AG08396 (cell line): ENCODE data around the gene OPN1MW3.
"Not testable (repeated sequence)": the region's sequence is repeated elsewhere in the genome, so short reads cannot be mapped to it uniquely, and the experiment has no call there.

Experiments used
- DNase-seq: peaks from one replicate; pipeline ENCODE4 v3.0.0; 2012; ENCODE audit warnings: low spot score, mixed read lengths

OPN1MW3 gene

GRCh38 chrX:154296731-154297130 is 39.3 kb downstream of the OPN1MW3 start:
- DNase-seq: no peak

GRCh38 chrX:154298312-154298711 is 40.9 kb downstream of the OPN1MW3 start:
- DNase-seq: no peak

- DNase-seq: no peak
Observed at GRCh38 chrX:154300816-154301215, 43.4 kb downstream of the OPN1MW3 start.

- DNase-seq: not testable (repeated sequence)
Observed at GRCh38 chrX:154302998-154303397, 45.6 kb downstream of the OPN1MW3 start.

- DNase-seq: no peak
Observed at GRCh38 chrX:154303476-154303875, 46.1 kb downstream of the OPN1MW3 start.

- no peak for DNase-seq
Observed at GRCh38 chrX:154304846-154305245, 47.5 kb downstream of the OPN1MW3 start.

GRCh38 chrX:154305541-154306205 is 48.3 kb downstream of the OPN1MW3 start:
- DNase-seq: no peak

GRCh38 chrX:154307202-154307601 is 49.8 kb downstream of the OPN1MW3 start:
- DNase-seq: no peak

- DNase-seq: peak; percentile 35
Observed at GRCh38 chrX:154308108-154308946, 50.9 kb downstream of the OPN1MW3 start.

- no peak for DNase-seq
Observed at GRCh38 chrX:154309041-154309775, 51.8 kb downstream of the OPN1MW3 start.

- no peak for DNase-seq
Observed at GRCh38 chrX:154310616-154311536, 53.5 kb downstream of the OPN1MW3 start.

GRCh38 chrX:154312116-154312515 is 54.7 kb downstream of the OPN1MW3 start:
- no peak for DNase-seq

- DNase-seq: no peak
Observed at GRCh38 chrX:154313147-154313546, 55.8 kb downstream of the OPN1MW3 start.

GRCh38 chrX:154315416-154315815 is 58.0 kb downstream of the OPN1MW3 start:
- no peak for DNase-seq

- DNase-seq: no peak
Observed at GRCh38 chrX:154317391-154317995, 60.1 kb downstream of the OPN1MW3 start.

- DNase-seq: no peak
Observed at GRCh38 chrX:154320406-154320805, 63.0 kb downstream of the OPN1MW3 start.
